Prostate gland (tissue), 2 donors: ENCODE data around the gene SRRM3.

Experiments
- CTCF ChIP-seq, 4 experiments: fragments of 200-600 bp in 2 of 4; fragments of 450-650 bp in 2 of 4; sonication (generic) in 2 of 4; IDR thresholded peaks; 1 replicate in 3 of 4; 2 replicates in 1 of 4; pipeline ENCODE4 v1.5.1; 2016 to 2019; ENCODE audit warnings: antibody characterized with exemption in 4 of 4, mild to moderate bottlenecking in 2 of 4, moderate library complexity in 2 of 4
- POLR2A ChIP-seq: fragments of 450-650 bp; IDR thresholded peaks from one replicate; pipeline ENCODE4 v1.6.1; 2016; ENCODE audit warnings: antibody characterized with exemption, mild to moderate bottlenecking
- POLR2AphosphoS5 ChIP-seq: sonication (generic); formaldehyde crosslinking; IDR thresholded peaks from one replicate; pipeline ENCODE4 v1.6.1; 2017; ENCODE audit warnings: antibody characterized with exemption

GRCh38 chr7:76285604-76286374, 84.1 kb downstream of the SRRM3 start:
- TF ChIP-seq CTCF (IDR thresholded peaks at IDR 0.05) = no peak
- no peak for TF ChIP-seq POLR2AphosphoS5
- TF ChIP-seq POLR2A = no peak
